CD4-positive, alpha-beta T cell treated with Interleukin-15 for 4 hours (primary cell): ENCODE results near the gene KRTAP9-6.
"Not testable (repeated sequence)": the region's sequence is repeated elsewhere in the genome, so short reads cannot be mapped to it uniquely, and the experiment has no call there.

Experiments
- DNase-seq: peaks from one replicate; pipeline ENCODE4 v3.0.0-alpha.2; 2020; ENCODE audit warnings: low spot score

KRTAP9-6 gene

GRCh38 chr17:41265078-41265477, at the start of gene KRTAP9-6:
TSS of gene KRTAP9-6 (plus strand) at chr17:41265378. CDS start at chr17:41265378, 0 bp downstream.
- no peak for DNase-seq

GRCh38 chr17:41215681-41216080, 49.5 kb upstream of the KRTAP9-6 start:
- no peak for DNase-seq

GRCh38 chr17:41223821-41224220, 41.4 kb upstream of the KRTAP9-6 start:
- DNase-seq = no peak

GRCh38 chr17:41226051-41226450, 39.1 kb upstream of the KRTAP9-6 start:
- no peak for DNase-seq

- not testable (repeated sequence) for DNase-seq
These were observed 38.5 kb upstream of the KRTAP9-6 start, which contains the start of gene KRTAP9-2 for GRCh38 chr17:41226598-41227095. TSS of gene KRTAP9-2 (plus strand) at chr17:41226648. CDS start at chr17:41226655, 7 bp downstream.

- no peak for DNase-seq
These were observed 35.1 kb upstream of the KRTAP9-6 start for GRCh38 chr17:41230094-41230493.

GRCh38 chr17:41231731-41232130, 33.4 kb upstream of the KRTAP9-6 start:
- no peak for DNase-seq

GRCh38 chr17:41232399-41233105, 32.6 kb upstream of the KRTAP9-6 start, which contains the start of gene KRTAP9-3:
TSS of gene KRTAP9-3 (plus strand) at chr17:41232449. CDS start at chr17:41232502, 53 bp downstream.
- DNase-seq = not testable (repeated sequence)

- not testable (repeated sequence) for DNase-seq
These were observed 28.1 kb upstream of the KRTAP9-6 start for GRCh38 chr17:41237116-41237515.

GRCh38 chr17:41237949-41238437, 27.2 kb upstream of the KRTAP9-6 start, which contains the start of gene KRTAP9-8:
TSS of gene KRTAP9-8 (plus strand) at chr17:41237999. CDS start at chr17:41238052, 53 bp downstream.
- not testable (repeated sequence) for DNase-seq

- DNase-seq = not testable (repeated sequence)
These were observed 18.0 kb upstream of the KRTAP9-6 start for GRCh38 chr17:41246995-41247787.

GRCh38 chr17:41249637-41250240, 15.4 kb upstream of the KRTAP9-6 start, which contains the start of gene KRTAP9-4:
TSS of gene KRTAP9-4 (plus strand) at chr17:41249687. CDS start at chr17:41249721, 34 bp downstream.
- not testable (repeated sequence) for DNase-seq

GRCh38 chr17:41251261-41251660, 13.9 kb upstream of the KRTAP9-6 start:
- DNase-seq = no peak

- no peak for DNase-seq
These were observed 10.3 kb upstream of the KRTAP9-6 start for GRCh38 chr17:41254861-41255260.

GRCh38 chr17:41255381-41256290, 9.5 kb upstream of the KRTAP9-6 start, which contains the start of gene KRTAP9-9:
TSS of gene KRTAP9-9 (plus strand) at chr17:41255384.
- DNase-seq = not testable (repeated sequence)

- DNase-seq = no peak
These were observed 8.9 kb upstream of the KRTAP9-6 start for GRCh38 chr17:41256291-41256685.

GRCh38 chr17:41258406-41258805, 6.8 kb upstream of the KRTAP9-6 start:
- DNase-seq = no peak

GRCh38 chr17:41263212-41263611, 2.0 kb upstream of the KRTAP9-6 start:
- DNase-seq = no peak

GRCh38 chr17:41264599-41264998, 579 bp upstream of the KRTAP9-6 start:
- no peak for DNase-seq

- DNase-seq = no peak
These were observed 2.5 kb downstream of the KRTAP9-6 start for GRCh38 chr17:41267711-41268110.

GRCh38 chr17:41271323-41271722, 6.1 kb downstream of the KRTAP9-6 start:
- not testable (repeated sequence) for DNase-seq
